Neural cell (in vitro differentiated cells): ENCODE data around the gene INSYN2B.

Experiments
- CTCF ChIP-seq: fragments of 450-650 bp; IDR thresholded peaks from 2 replicates; pipeline ENCODE4 v1.5.1; 2014; ENCODE audit warnings: antibody characterized with exemption, mild to moderate bottlenecking, moderate library complexity; ENCODE audit not compliant: poor library complexity, severe bottlenecking
- EZH2 ChIP-seq: fragments of 200-600, 300-800 bp; shearing (Covaris generic), sonication (generic); IDR thresholded peaks from 2 replicates; pipeline ENCODE4 v1.6.1; 2014; ENCODE audit warnings: antibody characterized with exemption, low read length, borderline replicate concordance, mild to moderate bottlenecking; ENCODE audit not compliant: insufficient read depth, poor library complexity, severe bottlenecking
- POLR2AphosphoS5 ChIP-seq: IDR thresholded peaks from 2 replicates; pipeline ENCODE4 v1.6.1; 2012
- RAD21 ChIP-seq: fragments of 450-650 bp; conservative IDR thresholded peaks from 2 replicates; pipeline ENCODE4 v1.6.1; 2014; ENCODE audit warnings: antibody characterized with exemption, mild to moderate bottlenecking, moderate library complexity
- SMC3 ChIP-seq: fragments of 450-650 bp; conservative IDR thresholded peaks from 2 replicates; pipeline ENCODE4 v1.6.1; 2014; ENCODE audit warnings: antibody characterized with exemption, mild to moderate bottlenecking, moderate library complexity; ENCODE audit not compliant: poor library complexity

- TF ChIP-seq CTCF: no peak
- TF ChIP-seq SMC3: no peak
- no peak for TF ChIP-seq RAD21
- no peak for TF ChIP-seq POLR2AphosphoS5
- TF ChIP-seq EZH2: no peak
Measured at GRCh38 chr5:169943026-169943425, 37.3 kb downstream of the INSYN2B start.
